Kidney (tissue), 22 donors: ENCODE measurements around the gene STXBP6. TPM values are rescaled to one million over a fixed set of nuclear protein-coding genes. Genes with fewer than 3 reads are reported as not detected.

Experiments
- DNase-seq, 5 donors: peaks; one replicate each; pipeline ENCODE4 v3.0.0-alpha.2; 2013 to 2020
- FAIRE-seq: peaks from 2 replicates; lab custom pipeline; 2012; peaks lifted over from hg19 to GRCh38; lab: Jason Lieb, UNC
- H3K27ac ChIP-seq, 2 donors: one replicate each; pipeline ENCODE4 v1.7.0; 2013; ENCODE audit warnings: low read depth in 2 of 2, low read length in 2 of 2, inconsistent platforms in 1 of 2
- H3K27me3 ChIP-seq: one replicate; pipeline ENCODE4 v1.7.1; 2013; ENCODE audit warnings: low read length, inconsistent platforms; ENCODE audit not compliant: control insufficient read depth, insufficient read depth
- H3K36me3 ChIP-seq, 3 donors: one replicate each; pipeline versions ENCODE4 v1.7.0 to v1.7.1; 2013; ENCODE audit warnings: low read length in 3 of 3, control low read depth in 1 of 3, inconsistent platforms in 1 of 3; ENCODE audit not compliant: insufficient read depth in 3 of 3, control insufficient read depth in 2 of 3
- H3K4me1 ChIP-seq, 3 donors: one replicate each; pipeline versions ENCODE4 v1.7.0 to v1.7.1; 2013; ENCODE audit warnings: low read length in 3 of 3, inconsistent platforms in 1 of 3, low read depth in 1 of 3; ENCODE audit not compliant: control insufficient read depth in 2 of 3, insufficient read depth in 2 of 3
- H3K4me3 ChIP-seq, 3 donors: one replicate each; pipeline versions ENCODE4 v1.7.0 to v1.8.1; 2013; ENCODE audit warnings: low read length in 3 of 3, control low read depth in 1 of 3, inconsistent platforms in 1 of 3
- H3K9ac ChIP-seq, 3 donors: one replicate each; pipeline versions ENCODE4 v1.7.0 to v1.7.1; 2013; ENCODE audit warnings: low read length in 3 of 3, control low read depth in 1 of 3, inconsistent platforms in 1 of 3
- H3K9me3 ChIP-seq, 3 donors: one replicate each; pipeline versions ENCODE4 v1.7.0 to v1.7.1; 2013; ENCODE audit warnings: low read length in 3 of 3, control low read depth in 1 of 3, inconsistent platforms in 1 of 3; ENCODE audit not compliant: control insufficient read depth in 2 of 3, insufficient read depth in 1 of 3
- intact Hi-C: fragments of 100-400 bp; cut with DNase I; formaldehyde crosslinking; loops from one replicate; pipeline ENCODE4 v1.11.1; 2022
- long read RNA-seq, 10 donors: library from polyadenylated mRNA in 1 of 10; unstranded in 1 of 10; transcript quantifications; one replicate each; pipeline ENCODE4 v2.0.0 and lab custom pipeline, GENCODE V29; 2021 to 2026
- polyA plus RNA-seq: library from polyadenylated mRNA; stranded (reverse); fragments of 350-450 nt; fragmentation: Illumina TruSeq; extraction: RNeasy Lipid Tissue Mini Kit (QIAGEN cat#74804); gene quantifications from one replicate; pipeline ENCODE4 v1.2.3, GENCODE V29; 2014; ENCODE audit warnings: low read depth, low replicate concordance; ENCODE audit not compliant: insufficient read depth
- total RNA-seq: library from RNA; stranded (reverse); fragmentation: NEBNext Ultra II Directional; extraction: Animal tissue kit (Norgen Biotek cat#: 25700); gene quantifications from one replicate; pipeline ENCODE4 v1.2.1, GENCODE V29; 2021
- TF ChIP-seq, protein P1 (sequence below): IDR thresholded peaks from 3 replicates; pipeline ENCODE4 v1.5.1; 2012; ENCODE audit warnings: mild to moderate bottlenecking, moderate library complexity, borderline replicate concordance; ENCODE audit not compliant: insufficient read depth; ENCODE audit errors: extremely low read depth
- donor health status: control.
- donor health status: control.
- donor health status: control.
- donor health status: control.
- donor health status: control.
- donor health status: DM: yes; HTN: yes; CAD: no.
- donor health status: Normal renal cell carcinoma (clear cell type).

STXBP6 gene
- 3.9 TPM for total RNA-seq
- polyA plus RNA-seq, result 2.8 TPM
- long read RNA-seq, donor 1, full-length matches to known transcripts, result 2 of 2 reads
- long read RNA-seq, donor 1, partial matches to known transcripts, result 0 of 2 reads
- long read RNA-seq, donor 1, other reads (novel, unspliced or antisense), result 0 of 2 reads
- long read RNA-seq, donor 2, full-length matches to known transcripts, result 2 of 2 reads
- long read RNA-seq, donor 2, partial matches to known transcripts, result 0 of 2 reads
- long read RNA-seq, donor 2, other reads (novel, unspliced or antisense), result 0 of 2 reads
- long read RNA-seq, donor 3, full-length matches to known transcripts, result 1 of 1 reads
- long read RNA-seq, donor 3, partial matches to known transcripts, result 0 of 1 reads
- long read RNA-seq, donor 3, other reads (novel, unspliced or antisense), result 0 of 1 reads
- long read RNA-seq, donor 4, full-length matches to known transcripts, result 5 of 5 reads
- long read RNA-seq, donor 4, partial matches to known transcripts, result 0 of 5 reads
- long read RNA-seq, donor 4, other reads (novel, unspliced or antisense), result 0 of 5 reads
- long read RNA-seq, donor 5, partial matches to known transcripts, result 0 of 1 reads
- long read RNA-seq, donor 5, other reads (novel, unspliced or antisense), result 0 of 1 reads
- long read RNA-seq, donor 6, full-length matches to known transcripts, result 3 of 3 reads
- long read RNA-seq, donor 6, partial matches to known transcripts, result 0 of 3 reads
- long read RNA-seq, donor 6, other reads (novel, unspliced or antisense), result 0 of 3 reads
- long read RNA-seq, donor 7, full-length matches to known transcripts, result 2 of 5 reads
- long read RNA-seq, donor 7, partial matches to known transcripts, result 0 of 5 reads
- long read RNA-seq, donor 7, other reads (novel, unspliced or antisense), result 3 of 5 reads
- long read RNA-seq, donor 8, full-length matches to known transcripts, result 2 of 2 reads
- long read RNA-seq, donor 8, partial matches to known transcripts, result 0 of 2 reads
- long read RNA-seq, donor 8, other reads (novel, unspliced or antisense), result 0 of 2 reads
- long read RNA-seq, donor 9, result 0 reads
- long read RNA-seq, donor 10, full-length matches to known transcripts, result 2 of 2 reads
- long read RNA-seq, donor 10, partial matches to known transcripts, result 0 of 2 reads
- long read RNA-seq, donor 10, other reads (novel, unspliced or antisense), result 0 of 2 reads

DNA sequence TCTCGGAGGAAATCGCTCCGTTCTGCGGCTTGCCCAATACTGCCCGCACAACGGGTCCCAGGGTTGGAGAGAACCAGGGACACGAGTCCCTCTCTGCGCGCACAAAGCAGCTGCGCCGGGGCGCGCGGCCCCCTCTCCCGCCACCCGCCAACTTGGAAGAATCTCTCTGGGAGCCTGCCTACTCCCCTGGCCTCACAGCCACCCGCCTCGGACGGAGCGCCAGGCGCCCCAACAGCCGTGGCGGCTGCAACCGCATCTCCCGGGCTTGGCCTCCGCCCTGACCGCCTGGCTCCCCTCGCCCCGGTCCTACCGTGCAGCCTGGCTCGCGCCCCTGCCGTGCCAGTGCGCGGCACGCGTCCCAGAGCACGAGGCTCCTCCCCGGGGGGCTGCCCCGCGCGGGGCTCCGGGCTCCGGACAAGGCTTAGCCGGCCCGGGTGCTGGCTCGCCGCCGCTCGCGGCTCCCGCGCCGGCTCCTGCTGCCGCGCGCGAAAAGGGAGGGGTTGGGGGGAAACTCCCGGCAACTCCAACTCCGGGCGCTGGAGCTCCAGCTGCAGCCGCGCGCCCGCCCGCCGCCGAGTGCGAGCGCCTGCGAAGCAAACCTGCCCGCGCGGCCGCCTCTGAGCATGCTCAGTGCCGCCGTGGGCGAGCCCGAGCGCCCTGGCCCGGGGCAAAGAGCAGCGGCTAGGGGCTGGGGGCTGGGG is at the start of gene STXBP6:
Gene STXBP6, minus strand, starts transcription at position 580 of the 701 bp plus-strand sequence. CDS start 75,329 bp downstream, outside the sequence.
- Histone ChIP-seq H3K27me3 (peaks cover 8% of the 10 kb centered on the region), H3K36me3 (no peaks in the 10 kb centered on the region), H3K27ac (peak within 1 kb of the TSS in 1 of 2 donors; percentile 23), H3K9ac (peak within 1 kb of the TSS in 1 of 3 donors; percentile 4), H3K4me1 (peaks cover 0 to 7% (median 0%) of the 10 kb centered on the region in 3 donors), H3K4me3 (peak within 1 kb of the TSS; percentile 41 to 57 (median 42)), H3K9me3 (no peaks in the 10 kb centered on the region)
- DNase-seq (peak; percentile 81 to 93 (median 84)), FAIRE-seq (no peak)
- intact Hi-C loops, result loop anchor here (10.0 kb wide), 1 partner anchor 245 kb away; no protein-coding TSS in a partner anchor
- TF ChIP-seq, protein P1, sequence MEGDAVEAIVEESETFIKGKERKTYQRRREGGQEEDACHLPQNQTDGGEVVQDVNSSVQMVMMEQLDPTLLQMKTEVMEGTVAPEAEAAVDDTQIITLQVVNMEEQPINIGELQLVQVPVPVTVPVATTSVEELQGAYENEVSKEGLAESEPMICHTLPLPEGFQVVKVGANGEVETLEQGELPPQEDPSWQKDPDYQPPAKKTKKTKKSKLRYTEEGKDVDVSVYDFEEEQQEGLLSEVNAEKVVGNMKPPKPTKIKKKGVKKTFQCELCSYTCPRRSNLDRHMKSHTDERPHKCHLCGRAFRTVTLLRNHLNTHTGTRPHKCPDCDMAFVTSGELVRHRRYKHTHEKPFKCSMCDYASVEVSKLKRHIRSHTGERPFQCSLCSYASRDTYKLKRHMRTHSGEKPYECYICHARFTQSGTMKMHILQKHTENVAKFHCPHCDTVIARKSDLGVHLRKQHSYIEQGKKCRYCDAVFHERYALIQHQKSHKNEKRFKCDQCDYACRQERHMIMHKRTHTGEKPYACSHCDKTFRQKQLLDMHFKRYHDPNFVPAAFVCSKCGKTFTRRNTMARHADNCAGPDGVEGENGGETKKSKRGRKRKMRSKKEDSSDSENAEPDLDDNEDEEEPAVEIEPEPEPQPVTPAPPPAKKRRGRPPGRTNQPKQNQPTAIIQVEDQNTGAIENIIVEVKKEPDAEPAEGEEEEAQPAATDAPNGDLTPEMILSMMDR, result no peak

GRCh38 chr14:25097120-25097519 is 47.2 kb upstream of the STXBP6 start:
- FAIRE-seq, result no peak

More at GRCh38 chr14:25097120-25097519, 47.2 kb upstream of the STXBP6 start:
- Histone ChIP-seq H3K9ac (no peak overlapping the region), H3K27ac (no peak overlapping the region), H3K4me1 (peaks cover 0 to 4% (median 0%) of the 10 kb centered on the region in 3 donors), H3K4me3 (no peak overlapping the region), H3K36me3 (no peaks in the 10 kb centered on the region), H3K9me3 (no peaks in the 10 kb centered on the region), H3K27me3 (no peaks in the 10 kb centered on the region)
- no peak for DNase-seq
- TF ChIP-seq, protein P1, result no peak
- intact Hi-C loops, result no loop called here
